Caco-2 (cell line): ENCODE data around the gene PIK3CA. TPM values are rescaled to one million over a fixed set of nuclear protein-coding genes. Genes with fewer than 3 reads are reported as not detected.
"Not testable (repeated sequence)": the region's sequence is repeated elsewhere in the genome, so short reads cannot be mapped to it uniquely, and the experiment has no call there.

ENCODE experiments used
- BruUV-seq: library from RNA; stranded (reverse); fragments of 400-500 nt; replicated peaks from 2 replicates; lab custom pipeline; 2021; lab: Mats Ljungman, UMichigan
- CTCF ChIA-PET: fragments of 300-600 bp; sonication (Branson Sonifier 250); formaldehyde crosslinking; loops from one replicate; lab custom pipeline; 2022; ENCODE audit warnings: antibody characterized with exemption; lab: Charles Lee
- POLR2A ChIA-PET: fragments of 300-600 bp; sonication (Branson Sonifier 250); formaldehyde crosslinking; loops from one replicate; lab custom pipeline; 2022; ENCODE audit warnings: antibody characterized with exemption; lab: Charles Lee
- DNase-seq, 2 experiments: peaks; one replicate each; pipeline versions ENCODE4 v3.0.0 to v3.0.0-alpha.2; 2020 to 2022
- H3K27me3 ChIP-seq: replicated peaks from 2 replicates; pipeline ENCODE4 v1.6.0; 2011; ENCODE audit warnings: low read length; ENCODE audit not compliant: control insufficient read depth, insufficient read depth
- H3K36me3 ChIP-seq: 2 replicates; pipeline ENCODE4 v1.5.1; 2011; ENCODE audit warnings: low read length; ENCODE audit not compliant: control insufficient read depth, insufficient read depth
- H3K4me1 ChIP-seq: fragments of 250-450 bp; sonication (Bioruptor Pico); 2 replicates; pipeline ENCODE4 v1.5.1; 2020; ENCODE audit warnings: mild to moderate bottlenecking
- H3K4me3 ChIP-seq: 2 replicates; pipeline ENCODE4 v1.5.1; 2011; ENCODE audit warnings: low read depth, mild to moderate bottlenecking, control low read depth, low read length
- H3K9me3 ChIP-seq: fragments of 250-450 bp; sonication (Bioruptor Pico); 2 replicates; pipeline ENCODE4 v1.5.1; 2020; ENCODE audit warnings: mild to moderate bottlenecking, moderate library complexity
- H3K27ac Mint-ChIP-seq: one replicate; pipeline ENCODE4 v1.8.0; 2022; ENCODE audit warnings: mixed read lengths; ENCODE audit not compliant: unreplicated experiment
- H3K27me3 Mint-ChIP-seq: one replicate; pipeline ENCODE4 v1.8.0; 2022; ENCODE audit warnings: mixed read lengths; ENCODE audit not compliant: insufficient read depth, unreplicated experiment
- H3K36me3 Mint-ChIP-seq: one replicate; pipeline ENCODE4 v1.8.0; 2022; ENCODE audit warnings: mild to moderate bottlenecking, mixed read lengths; ENCODE audit not compliant: insufficient read depth, unreplicated experiment
- H3K4me1 Mint-ChIP-seq: one replicate; pipeline ENCODE4 v1.8.0; 2022; ENCODE audit warnings: low read depth, mixed read lengths; ENCODE audit not compliant: unreplicated experiment
- H3K4me3 Mint-ChIP-seq: one replicate; pipeline ENCODE4 v1.8.0; 2022; ENCODE audit warnings: mild to moderate bottlenecking, moderate library complexity, mixed read lengths; ENCODE audit not compliant: unreplicated experiment
- H3K9me3 Mint-ChIP-seq: one replicate; pipeline ENCODE4 v1.8.0; 2022; ENCODE audit warnings: mixed read lengths; ENCODE audit not compliant: unreplicated experiment
- intact Hi-C: fragments of 100-400 bp; cut with micrococcal nuclease; formaldehyde crosslinking; loops from one replicate; pipeline ENCODE4 v1.10.0; 2022; ENCODE audit not compliant: unreplicated experiment
- total RNA-seq: library from RNA; stranded (reverse); gene quantifications from 2 replicates; pipeline ENCODE4 v1.2.3, GENCODE V29; 2022
- TF ChIP-seq, protein P1 (sequence below), 2 experiments: fragments of 200-600 bp in 1 of 2; IDR thresholded peaks; 1 replicate in 1 of 2; 2 replicates in 1 of 2; pipeline versions ENCODE4 v1.5.1 to v1.8.0; 2011 to 2022; ENCODE audit warnings: antibody characterized with exemption in 1 of 2, control low read depth in 1 of 2, inconsistent platforms in 1 of 2, low read depth in 1 of 2, low read length in 1 of 2, mild to moderate bottlenecking in 1 of 2, moderate library complexity in 1 of 2; ENCODE audit not compliant: insufficient read depth in 1 of 2, severe bottlenecking in 1 of 2, unreplicated experiment in 1 of 2

The PIK3CA gene
- total RNA-seq, 1 experiment from 2014 or later: 10.6 TPM

DNA sequence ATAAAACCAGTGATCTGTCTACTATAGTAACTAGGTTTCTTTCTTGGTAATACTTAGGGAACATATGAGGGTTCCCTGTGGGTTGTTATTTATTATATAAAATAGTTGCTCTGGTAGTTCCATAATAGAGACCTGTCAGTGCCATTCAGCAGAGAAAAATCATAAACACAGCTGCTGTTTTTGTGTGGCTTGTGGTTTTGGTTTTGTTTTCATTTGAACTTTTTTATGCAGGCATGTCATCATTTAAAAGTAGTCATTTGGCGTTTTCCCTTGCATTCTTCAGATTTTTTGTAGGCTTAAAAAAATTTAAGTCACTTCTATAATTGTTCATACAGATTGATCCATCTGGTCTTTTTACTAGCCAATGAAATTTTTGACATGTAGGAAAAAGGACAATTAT is 47.9 kb downstream of the PIK3CA start:
- intact Hi-C loops: no loop called here
- no peaks in the 10 kb centered on the region for H3K27me3 Mint-ChIP-seq
- Histone ChIP-seq H3K4me1 (peaks cover 14% of the 10 kb centered on the region), H3K27me3 (no peaks in the 10 kb centered on the region), H3K9me3 (no peaks in the 10 kb centered on the region), H3K4me3 (no peak overlapping the region), H3K36me3 (no peaks in the 10 kb centered on the region)
- peaks cover 13% of the 10 kb centered on the region for H3K4me1 Mint-ChIP-seq
- no peak overlapping the region for H3K4me3 Mint-ChIP-seq
- TF ChIP-seq, protein P1, sequence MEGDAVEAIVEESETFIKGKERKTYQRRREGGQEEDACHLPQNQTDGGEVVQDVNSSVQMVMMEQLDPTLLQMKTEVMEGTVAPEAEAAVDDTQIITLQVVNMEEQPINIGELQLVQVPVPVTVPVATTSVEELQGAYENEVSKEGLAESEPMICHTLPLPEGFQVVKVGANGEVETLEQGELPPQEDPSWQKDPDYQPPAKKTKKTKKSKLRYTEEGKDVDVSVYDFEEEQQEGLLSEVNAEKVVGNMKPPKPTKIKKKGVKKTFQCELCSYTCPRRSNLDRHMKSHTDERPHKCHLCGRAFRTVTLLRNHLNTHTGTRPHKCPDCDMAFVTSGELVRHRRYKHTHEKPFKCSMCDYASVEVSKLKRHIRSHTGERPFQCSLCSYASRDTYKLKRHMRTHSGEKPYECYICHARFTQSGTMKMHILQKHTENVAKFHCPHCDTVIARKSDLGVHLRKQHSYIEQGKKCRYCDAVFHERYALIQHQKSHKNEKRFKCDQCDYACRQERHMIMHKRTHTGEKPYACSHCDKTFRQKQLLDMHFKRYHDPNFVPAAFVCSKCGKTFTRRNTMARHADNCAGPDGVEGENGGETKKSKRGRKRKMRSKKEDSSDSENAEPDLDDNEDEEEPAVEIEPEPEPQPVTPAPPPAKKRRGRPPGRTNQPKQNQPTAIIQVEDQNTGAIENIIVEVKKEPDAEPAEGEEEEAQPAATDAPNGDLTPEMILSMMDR (IDR thresholded peaks at IDR 0.05; ENCODE audit: insufficient read depth in 1 of 2, low read depth in 1 of 2, low read length in 1 of 2, severe bottlenecking in 1 of 2, unreplicated experiment in 1 of 2): no peak
- no peak for DNase-seq
- ChIA-PET POLR2A (no interaction called here), CTCF (no interaction called here)
- H3K9me3 Mint-ChIP-seq: no peaks in the 10 kb centered on the region
- no TSS peak for BruUV-seq
- H3K36me3 Mint-ChIP-seq: peaks cover 7% of the 10 kb centered on the region
- no peak overlapping the region for H3K27ac Mint-ChIP-seq

DNA sequence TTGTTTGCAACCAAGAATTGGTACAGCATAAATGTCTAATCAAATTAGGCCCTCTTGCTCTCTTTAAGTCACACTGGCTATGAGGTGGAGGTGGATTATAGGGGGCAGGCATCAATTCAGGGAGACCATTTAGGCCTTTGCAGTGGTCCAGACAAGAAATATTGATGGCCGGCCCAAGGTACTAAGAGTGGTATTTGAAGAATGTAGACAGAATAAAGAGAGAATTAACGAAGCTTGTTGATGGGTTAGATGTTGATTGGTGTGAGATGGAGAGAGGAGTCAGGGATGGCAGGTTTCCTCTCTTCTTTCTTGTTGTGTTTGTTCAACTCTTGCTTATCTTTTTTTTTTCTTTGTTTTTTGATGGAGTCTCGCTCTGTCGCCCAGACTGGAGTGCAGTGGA is 48.5 kb downstream of the PIK3CA start:
- H3K36me3 ChIP-seq: no peaks in the 10 kb centered on the region
- peaks cover 7% of the 10 kb centered on the region for H3K36me3 Mint-ChIP-seq
- no peaks in the 10 kb centered on the region for H3K9me3 ChIP-seq
- peaks cover 13% of the 10 kb centered on the region for H3K4me1 Mint-ChIP-seq
- intact Hi-C loops: no loop called here
- no TSS peak for BruUV-seq
- no peak overlapping the region for H3K4me3 Mint-ChIP-seq
- DNase-seq: no peak
- TF ChIP-seq, protein P1 (IDR thresholded peaks at IDR 0.05; ENCODE audit: insufficient read depth in 1 of 2, low read depth in 1 of 2, low read length in 1 of 2, severe bottlenecking in 1 of 2, unreplicated experiment in 1 of 2): no peak
- POLR2A ChIA-PET: no interaction called here
- H3K27me3 ChIP-seq: no peaks in the 10 kb centered on the region
- CTCF ChIA-PET: no interaction called here
- peaks cover 14% of the 10 kb centered on the region for H3K4me1 ChIP-seq
- no peaks in the 10 kb centered on the region for H3K27me3 Mint-ChIP-seq
- H3K27ac Mint-ChIP-seq: no peak overlapping the region
- no peaks in the 10 kb centered on the region for H3K9me3 Mint-ChIP-seq
- H3K4me3 ChIP-seq: no peak overlapping the region

DNA sequence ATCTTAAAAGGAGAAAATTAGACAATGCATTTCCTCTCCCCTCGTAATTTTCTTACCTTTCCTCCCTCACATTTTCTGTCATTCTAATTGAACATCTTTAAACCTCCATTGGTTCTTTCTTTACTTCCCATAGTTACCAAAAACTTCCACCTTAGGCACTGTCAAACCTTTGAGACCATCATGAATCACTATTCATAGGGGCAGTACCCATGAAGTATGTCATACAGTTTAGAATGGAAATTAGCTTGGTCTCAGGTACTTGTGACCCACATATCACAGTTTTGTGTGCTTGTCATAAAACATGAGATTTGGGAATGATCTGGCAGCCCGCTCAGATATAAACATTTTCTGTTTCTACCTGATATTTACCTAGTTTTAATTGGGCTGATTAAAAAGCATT is 52.6 kb downstream of the PIK3CA start:
- intact Hi-C loops: no loop called here
- H3K4me3 ChIP-seq: no peak overlapping the region
- Mint-ChIP-seq H3K27me3 (no peaks in the 10 kb centered on the region), H3K9me3 (no peaks in the 10 kb centered on the region), H3K4me1 (no peaks in the 10 kb centered on the region), H3K4me3 (no peak overlapping the region), H3K27ac (no peak overlapping the region), H3K36me3 (peaks cover 7% of the 10 kb centered on the region)
- no TSS peak for BruUV-seq
- no peaks in the 10 kb centered on the region for H3K9me3 ChIP-seq
- ChIA-PET CTCF (no interaction called here), POLR2A (no interaction called here)
- no peaks in the 10 kb centered on the region for H3K27me3 ChIP-seq
- no peaks in the 10 kb centered on the region for H3K4me1 ChIP-seq
- DNase-seq: no peak
- no peaks in the 10 kb centered on the region for H3K36me3 ChIP-seq
- TF ChIP-seq, protein P1 (IDR thresholded peaks at IDR 0.05; ENCODE audit: insufficient read depth in 1 of 2, low read depth in 1 of 2, low read length in 1 of 2, severe bottlenecking in 1 of 2, unreplicated experiment in 1 of 2): no peak

- H3K36me3 ChIP-seq, H3K27me3 Mint-ChIP-seq, DNase-seq, H3K9me3 Mint-ChIP-seq, H3K27ac Mint-ChIP-seq, H3K36me3 Mint-ChIP-seq, H3K4me1 Mint-ChIP-seq, H3K27me3 ChIP-seq, POLR2A ChIA-PET, BruUV-seq, H3K4me3 ChIP-seq, H3K9me3 ChIP-seq, intact Hi-C loops, CTCF ChIA-PET, H3K4me3 Mint-ChIP-seq, H3K4me1 ChIP-seq: not testable (repeated sequence)
These were observed 67.4 kb downstream of the PIK3CA start for GRCh38 chr3:179215550-179215949.

DNA sequence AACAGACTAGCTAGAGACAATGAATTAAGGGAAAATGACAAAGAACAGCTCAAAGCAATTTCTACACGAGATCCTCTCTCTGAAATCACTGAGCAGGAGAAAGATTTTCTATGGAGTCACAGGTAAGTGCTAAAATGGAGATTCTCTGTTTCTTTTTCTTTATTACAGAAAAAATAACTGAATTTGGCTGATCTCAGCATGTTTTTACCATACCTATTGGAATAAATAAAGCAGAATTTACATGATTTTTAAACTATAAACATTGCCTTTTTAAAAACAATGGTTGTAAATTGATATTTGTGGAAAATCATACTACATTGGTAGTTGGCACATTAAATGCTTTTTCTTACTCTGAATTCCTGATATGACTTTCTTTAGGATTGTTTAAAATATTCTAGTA is 70.1 kb downstream of the PIK3CA start:
- CTCF ChIA-PET, H3K4me1 Mint-ChIP-seq, H3K27me3 ChIP-seq, H3K9me3 Mint-ChIP-seq, H3K36me3 Mint-ChIP-seq, H3K4me3 ChIP-seq, H3K4me1 ChIP-seq, H3K27me3 Mint-ChIP-seq, H3K27ac Mint-ChIP-seq, H3K36me3 ChIP-seq, H3K4me3 Mint-ChIP-seq, BruUV-seq, POLR2A ChIA-PET, intact Hi-C loops, H3K9me3 ChIP-seq, DNase-seq: not testable (repeated sequence)
